ENCODE results near the gene DLG2.
"Not testable (repeated sequence)": the region's sequence is repeated elsewhere in the genome, so short reads cannot be mapped to it uniquely, and the experiment has no call there.

The DLG2 gene

GRCh38 chr11:84987686-84988187 lies 639.4 kb downstream of the DLG2 start:
- peaks cover 42% of the 10 kb centered on the region for H3K9me3 Mint-ChIP-seq
- not testable (repeated sequence) for H3K4me3 Mint-ChIP-seq, H3K27ac Mint-ChIP-seq, H3K36me3 Mint-ChIP-seq, H3K27me3 Mint-ChIP-seq, H3K4me1 Mint-ChIP-seq

GRCh38 chr11:84981301-84981700 lies 645.8 kb downstream of the DLG2 start:
- H3K4me1 Mint-ChIP-seq, result no peaks in the 10 kb centered on the region
- H3K4me3 Mint-ChIP-seq, result no peak overlapping the region
- peaks cover 34% of the 10 kb centered on the region for H3K9me3 Mint-ChIP-seq
- H3K27me3 Mint-ChIP-seq, result no peaks in the 10 kb centered on the region
- no peaks in the 10 kb centered on the region for H3K36me3 Mint-ChIP-seq
- no peak overlapping the region for H3K27ac Mint-ChIP-seq

- Mint-ChIP-seq H3K27me3 (no peaks in the 10 kb centered on the region), H3K9me3 (peaks cover 30% of the 10 kb centered on the region), H3K4me3 (no peak overlapping the region), H3K36me3 (no peaks in the 10 kb centered on the region), H3K4me1 (no peaks in the 10 kb centered on the region), H3K27ac (no peak overlapping the region)
Observed at GRCh38 chr11:84969103-84969502, 658.0 kb downstream of the DLG2 start.

- Mint-ChIP-seq H3K36me3 (no peaks in the 10 kb centered on the region), H3K4me3 (no peak overlapping the region), H3K27ac (no peak overlapping the region), H3K27me3 (no peaks in the 10 kb centered on the region), H3K9me3 (peaks cover 24% of the 10 kb centered on the region), H3K4me1 (no peaks in the 10 kb centered on the region)
Observed at GRCh38 chr11:84965484-84965883, 661.7 kb downstream of the DLG2 start.

- H3K9me3 Mint-ChIP-seq, result peaks cover 15% of the 10 kb centered on the region
- H3K27me3 Mint-ChIP-seq, result no peaks in the 10 kb centered on the region
- no peaks in the 10 kb centered on the region for H3K4me1 Mint-ChIP-seq
- H3K36me3 Mint-ChIP-seq, result no peaks in the 10 kb centered on the region
- H3K27ac Mint-ChIP-seq, result no peak overlapping the region
- H3K4me3 Mint-ChIP-seq, result no peak overlapping the region
Observed at GRCh38 chr11:84963240-84963639, 663.9 kb downstream of the DLG2 start.

DNA sequence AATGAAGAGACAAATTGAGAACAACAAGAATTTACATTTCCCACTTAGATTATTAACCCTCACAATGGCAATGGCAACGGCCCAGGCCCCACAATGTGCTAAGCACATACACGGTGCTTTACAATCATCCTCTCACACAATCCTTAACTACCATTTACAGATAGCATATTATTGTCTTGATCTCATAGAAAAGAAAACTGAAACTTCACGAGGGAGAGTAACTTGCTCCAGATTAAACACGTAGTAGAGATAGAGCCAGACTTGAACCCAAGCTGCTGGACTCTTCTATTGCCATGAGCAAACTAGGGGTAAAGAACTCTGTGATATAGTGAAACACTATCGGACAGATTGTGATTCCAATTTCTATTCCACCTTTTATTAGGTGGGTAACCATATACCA lies 665.1 kb downstream of the DLG2 start:
- Mint-ChIP-seq H3K4me3 (no peak overlapping the region), H3K27me3 (no peaks in the 10 kb centered on the region), H3K36me3 (no peaks in the 10 kb centered on the region), H3K9me3 (peaks cover 15% of the 10 kb centered on the region), H3K27ac (no peak overlapping the region), H3K4me1 (no peaks in the 10 kb centered on the region)

- no peaks in the 10 kb centered on the region for H3K4me1 Mint-ChIP-seq
- H3K36me3 Mint-ChIP-seq, result peaks cover 2% of the 10 kb centered on the region
- H3K4me3 Mint-ChIP-seq, result no peak overlapping the region
- peaks cover 10% of the 10 kb centered on the region for H3K9me3 Mint-ChIP-seq
- H3K27me3 Mint-ChIP-seq, result no peaks in the 10 kb centered on the region
- no peak overlapping the region for H3K27ac Mint-ChIP-seq
Observed at GRCh38 chr11:84958295-84958694, 668.8 kb downstream of the DLG2 start.

DNA sequence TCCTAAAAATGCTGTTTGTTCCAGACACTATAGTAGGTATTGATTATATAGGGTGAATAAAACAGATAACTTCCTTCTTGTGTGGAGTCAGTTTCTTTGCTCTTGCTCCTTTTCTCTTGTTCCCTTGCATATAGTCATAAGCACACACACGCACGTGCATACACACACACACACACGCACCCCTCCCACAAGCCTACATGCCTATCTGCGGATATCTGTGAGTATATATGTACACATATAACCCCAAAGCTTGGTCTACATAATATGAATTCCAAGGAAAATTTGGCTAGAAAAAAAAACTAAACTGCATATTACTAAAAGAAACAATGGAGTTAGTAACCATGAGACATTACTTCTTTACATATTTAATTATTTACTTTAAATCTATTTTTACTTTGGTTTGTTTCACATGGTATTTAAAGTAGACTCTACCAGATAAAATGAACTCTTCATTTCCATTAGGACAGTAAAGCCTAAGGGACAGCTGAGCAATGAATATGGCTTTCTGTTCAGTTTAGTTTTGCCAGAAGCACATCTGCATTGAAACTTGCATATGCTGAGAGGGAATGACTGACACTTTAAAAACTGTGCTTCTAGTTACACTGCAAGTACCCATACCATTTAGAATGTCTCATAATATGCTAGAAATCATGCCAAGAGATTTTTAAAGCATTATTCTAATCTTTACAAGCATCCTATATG lies 676.4 kb downstream of the DLG2 start:
- Mint-ChIP-seq H3K36me3 (no peaks in the 10 kb centered on the region), H3K4me3 (no peak overlapping the region), H3K27me3 (no peaks in the 10 kb centered on the region), H3K27ac (no peak overlapping the region), H3K9me3 (peaks cover 4% of the 10 kb centered on the region), H3K4me1 (no peaks in the 10 kb centered on the region)

- no peak overlapping the region for H3K4me3 Mint-ChIP-seq
- no peaks in the 10 kb centered on the region for H3K36me3 Mint-ChIP-seq
- no peak overlapping the region for H3K27ac Mint-ChIP-seq
- no peaks in the 10 kb centered on the region for H3K4me1 Mint-ChIP-seq
- H3K27me3 Mint-ChIP-seq, result no peaks in the 10 kb centered on the region
- H3K9me3 Mint-ChIP-seq, result peaks cover 4% of the 10 kb centered on the region
Observed at GRCh38 chr11:84947970-84948580, 679.1 kb downstream of the DLG2 start.

DNA sequence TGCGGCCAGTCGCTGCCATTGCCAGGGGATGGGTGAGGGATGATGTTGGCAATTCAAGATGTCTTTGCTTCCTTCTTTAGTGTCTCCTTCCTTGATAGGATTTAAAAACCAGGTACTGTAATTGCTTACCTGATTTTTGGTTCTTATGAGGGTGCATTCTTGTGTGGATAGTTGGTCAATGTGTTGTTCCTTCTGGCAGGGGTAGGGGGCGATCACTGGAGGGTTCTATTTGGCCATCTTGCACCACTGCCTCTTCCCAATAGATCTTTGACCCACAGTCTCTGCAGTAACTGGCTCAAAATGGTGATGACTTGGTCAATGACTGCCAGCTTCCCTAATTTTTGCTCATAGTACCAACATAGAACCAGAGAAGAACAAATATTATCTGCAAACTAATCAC lies 680.1 kb downstream of the DLG2 start:
- Mint-ChIP-seq H3K36me3 (no peaks in the 10 kb centered on the region), H3K4me3 (no peak overlapping the region), H3K27ac (no peak overlapping the region), H3K9me3 (peaks cover 6% of the 10 kb centered on the region), H3K27me3 (no peaks in the 10 kb centered on the region), H3K4me1 (no peaks in the 10 kb centered on the region)

DNA sequence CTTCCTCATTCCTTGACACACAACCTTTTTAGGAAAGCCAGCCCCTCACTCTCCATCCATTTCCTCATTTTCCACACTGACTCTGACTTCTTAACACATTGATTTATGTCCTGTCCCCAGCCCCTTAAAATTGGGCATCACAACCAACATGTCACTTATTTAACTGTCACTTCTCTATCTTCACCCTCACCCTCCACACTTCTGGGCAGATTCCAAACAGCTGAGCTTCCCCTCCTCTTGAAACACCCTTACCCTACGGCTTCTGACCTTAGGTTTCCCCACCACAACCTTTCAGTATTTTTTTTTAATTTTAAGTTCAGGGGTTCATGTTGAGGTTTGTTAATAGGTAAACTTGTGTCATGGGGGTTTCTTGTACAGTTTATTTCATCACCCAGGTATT lies 696.3 kb downstream of the DLG2 start:
- Mint-ChIP-seq H3K9me3 (peaks cover 25% of the 10 kb centered on the region), H3K27me3 (no peaks in the 10 kb centered on the region), H3K36me3 (no peaks in the 10 kb centered on the region), H3K27ac (no peak overlapping the region), H3K4me1 (no peaks in the 10 kb centered on the region), H3K4me3 (no peak overlapping the region)

- no peaks in the 10 kb centered on the region for H3K36me3 Mint-ChIP-seq
- no peak overlapping the region for H3K4me3 Mint-ChIP-seq
- no peaks in the 10 kb centered on the region for H3K27me3 Mint-ChIP-seq
Observed at GRCh38 chr11:84929738-84930137, 697.4 kb downstream of the DLG2 start.

DNA sequence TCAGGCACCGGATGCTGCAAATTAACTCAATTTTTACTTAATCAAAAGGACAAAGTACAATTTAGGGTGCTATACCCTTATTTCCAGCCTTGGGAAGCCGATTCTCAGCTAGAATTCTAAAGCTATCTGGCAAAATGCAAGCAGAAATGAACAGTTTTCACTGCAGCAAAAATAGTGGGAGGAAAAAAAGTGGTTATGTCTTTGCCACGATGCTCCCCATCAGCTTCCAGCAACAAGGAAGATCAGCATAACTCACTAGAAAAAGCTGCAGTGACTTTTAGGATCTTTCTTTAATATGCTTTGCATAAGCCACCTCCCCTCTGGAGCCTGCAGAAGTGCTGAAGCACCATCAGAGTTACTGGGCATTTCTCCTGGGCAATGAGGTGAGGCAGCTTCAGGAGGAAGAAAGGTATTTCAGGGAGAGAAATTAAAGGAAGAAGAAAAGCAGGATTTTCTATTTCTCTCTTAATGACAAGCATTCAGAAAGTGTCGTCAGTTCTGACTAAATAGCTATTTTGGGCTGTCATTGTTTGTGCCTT lies 702.9 kb downstream of the DLG2 start:
- Mint-ChIP-seq H3K4me1 (no peaks in the 10 kb centered on the region), H3K36me3 (no peaks in the 10 kb centered on the region), H3K27ac (no peak overlapping the region), H3K4me3 (no peak overlapping the region), H3K27me3 (no peaks in the 10 kb centered on the region), H3K9me3 (no peaks in the 10 kb centered on the region)

More at GRCh38 chr11:84929738-84930137, 697.4 kb downstream of the DLG2 start:
- no peak overlapping the region for H3K27ac Mint-ChIP-seq
- H3K9me3 Mint-ChIP-seq, result peaks cover 21% of the 10 kb centered on the region
- no peaks in the 10 kb centered on the region for H3K4me1 Mint-ChIP-seq

DNA sequence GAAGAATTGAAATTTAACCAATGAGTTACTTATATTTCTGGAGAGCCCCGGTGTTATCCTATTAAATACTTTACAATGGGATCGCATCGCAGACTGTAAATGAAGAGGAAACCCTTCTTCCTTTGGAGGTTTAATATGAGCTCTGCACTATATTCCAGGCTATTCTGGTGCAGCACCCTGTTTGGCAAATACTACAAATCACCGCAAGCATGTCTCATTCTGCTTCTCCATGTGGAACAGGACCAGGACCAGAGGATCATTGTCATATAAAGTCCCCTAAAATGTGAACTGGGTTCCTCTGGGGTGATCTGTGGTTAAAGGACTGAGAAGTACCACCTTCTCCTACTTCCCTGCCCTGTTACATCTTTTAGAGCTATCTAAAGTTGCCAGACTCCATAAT lies 703.7 kb downstream of the DLG2 start:
- Mint-ChIP-seq H3K9me3 (peaks cover under 1% of the 10 kb centered on the region), H3K27ac (no peak overlapping the region), H3K27me3 (no peaks in the 10 kb centered on the region), H3K4me1 (no peaks in the 10 kb centered on the region), H3K36me3 (no peaks in the 10 kb centered on the region), H3K4me3 (no peak overlapping the region)

- Mint-ChIP-seq H3K4me1 (no peaks in the 10 kb centered on the region), H3K9me3 (peaks cover 5% of the 10 kb centered on the region), H3K27me3 (no peaks in the 10 kb centered on the region), H3K27ac (no peak overlapping the region), H3K4me3 (no peak overlapping the region), H3K36me3 (no peaks in the 10 kb centered on the region)
Observed at GRCh38 chr11:84922836-84923235, 704.3 kb downstream of the DLG2 start.

GRCh38 chr11:84922212-84922805 lies 704.8 kb downstream of the DLG2 start:
- no peaks in the 10 kb centered on the region for H3K27me3 Mint-ChIP-seq
- peaks cover 5% of the 10 kb centered on the region for H3K9me3 Mint-ChIP-seq
- no peaks in the 10 kb centered on the region for H3K36me3 Mint-ChIP-seq
- H3K4me3 Mint-ChIP-seq, result no peak overlapping the region
- H3K4me1 Mint-ChIP-seq, result no peaks in the 10 kb centered on the region
- no peak overlapping the region for H3K27ac Mint-ChIP-seq

All from activated naive CD4-positive, alpha-beta T cell treated with anti-CD3 and anti-CD28 coated beads, Interleukin-2, amount 50 U/mL, for 24 hours (primary cell).